Gastroesophageal sphincter (tissue), 4 donors: ENCODE data around the gene OR2W3. TPM values are rescaled to one million over a fixed set of nuclear protein-coding genes. Genes with fewer than 3 reads are reported as not detected.

Experiments
- total RNA-seq, 4 donors: library from RNA; depleted of rRNA; stranded (reverse); fragments of >200 nt; gene quantifications; one replicate each; pipeline ENCODE4 v1.1.0, GENCODE V29; 2016

Gene OR2W3
- total RNA-seq, 4 donors from 2014 or later = 0.39 to 1.6 (median 0.40) TPM; not detected in 1

Other genes with a start within 250 kb of the OR2W3 start
- not detected for gene OR13G1, start 215.8 kb upstream of the OR2W3 start, total RNA-seq
- gene OR6F1, start 178.9 kb upstream of the OR2W3 start, total RNA-seq = not detected
- not detected for gene OR14K1, start 157.0 kb upstream of the OR2W3 start, total RNA-seq
- gene OR14A2, start 147.4 kb upstream of the OR2W3 start, total RNA-seq = not detected
- gene OR1C1, start 135.0 kb upstream of the OR2W3 start, total RNA-seq = not detected
- gene OR14A16, start 71.5 kb upstream of the OR2W3 start, total RNA-seq = not detected
- gene OR11L1, start 53.7 kb upstream of the OR2W3 start, total RNA-seq = not detected
- 1 to 10 TPM in 1 of 4 donors, under 1 TPM in 2, not detected in 1; 0.81 to 9.1 (median 0.89) TPM for gene TRIM58, start 38.4 kb upstream of the OR2W3 start, total RNA-seq
- gene OR2T8, start 24.7 kb downstream of the OR2W3 start, total RNA-seq = not detected
- not detected for gene OR2AJ1, start 29.3 kb downstream of the OR2W3 start, total RNA-seq
- not detected for gene OR2L8, start 53.3 kb downstream of the OR2W3 start, total RNA-seq
- not detected for gene OR2AK2, start 69.6 kb downstream of the OR2W3 start, total RNA-seq
- gene OR2L5, start 118.1 kb downstream of the OR2W3 start, total RNA-seq = not detected
- not detected for gene OR2L2, start 134.5 kb downstream of the OR2W3 start, total RNA-seq
- gene OR2L3, start 151.2 kb downstream of the OR2W3 start, total RNA-seq = not detected
- not detected for gene OR2L13, start 199.6 kb downstream of the OR2W3 start, total RNA-seq
- gene OR2M5, start 249.6 kb downstream of the OR2W3 start, total RNA-seq = not detected